HL-60 (cell line): Measurements from ENCODE around the gene ARHGAP26.

Experiments used
- CTCF ChIP-seq: IDR thresholded peaks from one replicate; pipeline ENCODE4 v1.5.1; 2011; ENCODE audit warnings: low read length, control low read depth, inconsistent platforms; ENCODE audit not compliant: insufficient read depth
- GABPA ChIP-seq: IDR thresholded peaks from 2 replicates; pipeline ENCODE4 v1.6.1; 2012; ENCODE audit warnings: low read depth
- POLR2AphosphoS5 ChIP-seq: IDR thresholded peaks from 2 replicates; pipeline ENCODE4 v1.6.1; 2012; ENCODE audit warnings: low read depth
- REST ChIP-seq: IDR thresholded peaks from 2 replicates; pipeline ENCODE4 v1.6.1; 2012; ENCODE audit warnings: low read depth; ENCODE audit not compliant: insufficient replicate concordance
- SPI1 ChIP-seq: IDR thresholded peaks from 2 replicates; pipeline ENCODE4 v1.6.1; 2012; ENCODE audit warnings: low read depth, mild to moderate bottlenecking, borderline replicate concordance

GRCh38 chr5:142736247-142736632 is 33.9 kb upstream of the ARHGAP26 start:
- no peak for TF ChIP-seq CTCF
- no peak for TF ChIP-seq POLR2AphosphoS5
- TF ChIP-seq REST = no peak
- no peak for TF ChIP-seq SPI1
- TF ChIP-seq GABPA = no peak
